HG03064 (cell line): ENCODE data around the gene CCDC32.
"Not testable (repeated sequence)": the region's sequence is repeated elsewhere in the genome, so short reads cannot be mapped to it uniquely, and the experiment has no call there.

Experiments
- ATAC-seq: cut with Tn5 transposase; IDR thresholded peaks from one replicate; pipeline ENCODE4 v1.9.1; 2021; ENCODE audit warnings: low read depth; ENCODE audit not compliant: unreplicated experiment

The CCDC32 gene, protein sequence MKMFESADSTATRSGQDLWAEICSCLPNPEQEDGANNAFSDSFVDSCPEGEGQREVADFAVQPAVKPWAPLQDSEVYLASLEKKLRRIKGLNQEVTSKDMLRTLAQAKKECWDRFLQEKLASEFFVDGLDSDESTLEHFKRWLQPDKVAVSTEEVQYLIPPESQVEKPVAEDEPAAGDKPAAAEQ

DNA sequence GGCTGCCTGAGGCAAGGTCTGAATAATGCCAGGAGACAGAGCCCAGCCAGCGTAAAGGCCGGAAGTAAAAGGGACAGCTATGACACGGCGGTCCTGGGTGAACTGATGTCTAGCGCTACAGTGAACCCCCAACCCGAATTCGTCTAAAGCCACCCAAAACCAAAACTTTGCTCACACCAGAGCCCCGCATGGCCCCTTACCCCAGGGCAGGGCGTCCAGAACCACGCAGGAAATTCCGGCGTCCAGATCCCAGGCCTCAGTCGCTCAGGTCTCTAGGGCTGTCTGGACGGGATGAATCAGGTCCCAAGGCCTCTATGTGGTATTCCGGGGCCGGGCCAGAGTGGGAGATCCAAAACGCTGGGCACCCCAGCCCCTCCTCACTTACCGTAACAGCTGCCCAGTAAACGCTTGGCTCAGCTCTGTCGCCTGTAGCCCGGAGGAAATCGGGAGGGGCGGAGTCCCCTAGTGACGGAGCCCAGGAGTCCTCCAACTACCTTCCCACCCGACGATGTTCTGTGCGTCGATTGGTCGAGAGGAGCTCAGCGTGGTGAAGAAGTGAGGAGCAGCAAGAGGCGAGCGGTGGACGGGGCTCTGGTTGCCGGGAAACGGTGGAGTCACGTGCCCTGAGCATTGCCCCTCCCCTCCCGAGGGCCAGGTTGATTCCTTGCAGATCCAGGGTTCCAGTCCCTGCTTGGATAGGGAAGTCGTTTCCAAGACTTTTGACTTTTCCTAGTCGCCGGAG is at the start of gene CCDC32:
TSS of gene CCDC32 (minus strand) at position 452 of the 742 bp plus-strand sequence. CDS start 2,027 bp downstream, outside the sequence.
- ATAC-seq, result peak; percentile 89

- ATAC-seq, result no peak
These were observed 48.2 kb upstream of the CCDC32 start for GRCh38 chr15:40613080-40613479.

DNA sequence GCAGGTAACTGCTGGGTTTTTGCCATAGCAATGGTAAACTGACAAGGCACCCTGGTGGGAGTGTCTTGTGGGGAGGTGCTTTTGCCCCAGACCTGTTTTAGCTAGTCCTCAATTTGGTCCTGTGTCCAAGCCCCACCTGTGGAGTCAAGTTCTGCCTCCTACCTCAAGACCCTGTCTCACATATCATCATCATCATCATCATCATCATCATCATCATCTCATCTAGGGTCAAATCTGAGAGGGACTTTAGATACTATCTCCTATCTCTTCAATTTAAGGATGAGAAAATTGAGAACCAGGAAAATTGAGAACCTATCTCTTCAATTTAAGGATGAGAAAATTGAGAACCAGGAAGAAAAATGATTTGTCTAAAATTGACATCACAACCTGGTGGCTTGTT is 39.1 kb upstream of the CCDC32 start:
- ATAC-seq, result no peak

- ATAC-seq, result no peak
These were observed 36.1 kb upstream of the CCDC32 start for GRCh38 chr15:40600956-40601355.

GRCh38 chr15:40598672-40599071 is 33.8 kb upstream of the CCDC32 start:
- no peak for ATAC-seq

GRCh38 chr15:40598126-40598525 is 33.3 kb upstream of the CCDC32 start:
- no peak for ATAC-seq

DNA sequence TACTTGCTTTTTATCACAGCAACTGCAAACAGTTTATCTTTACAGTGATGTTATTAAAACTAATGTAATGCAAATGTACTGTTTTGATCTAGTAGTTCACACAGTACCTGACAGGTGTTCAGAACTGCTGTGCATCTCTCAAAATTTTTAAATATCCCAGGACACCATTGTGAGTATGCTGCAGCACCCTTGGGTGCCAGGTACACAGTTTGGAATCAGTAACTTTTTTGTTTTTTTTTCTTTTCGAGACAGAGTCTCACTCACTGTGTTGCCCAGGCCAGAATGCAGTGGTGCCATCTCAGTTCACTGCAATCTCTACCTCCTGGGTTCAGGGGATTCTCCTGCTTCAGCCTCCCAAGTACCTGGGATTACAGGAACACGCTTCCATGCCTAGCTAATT is 32.2 kb upstream of the CCDC32 start:
- ATAC-seq, result no peak

DNA sequence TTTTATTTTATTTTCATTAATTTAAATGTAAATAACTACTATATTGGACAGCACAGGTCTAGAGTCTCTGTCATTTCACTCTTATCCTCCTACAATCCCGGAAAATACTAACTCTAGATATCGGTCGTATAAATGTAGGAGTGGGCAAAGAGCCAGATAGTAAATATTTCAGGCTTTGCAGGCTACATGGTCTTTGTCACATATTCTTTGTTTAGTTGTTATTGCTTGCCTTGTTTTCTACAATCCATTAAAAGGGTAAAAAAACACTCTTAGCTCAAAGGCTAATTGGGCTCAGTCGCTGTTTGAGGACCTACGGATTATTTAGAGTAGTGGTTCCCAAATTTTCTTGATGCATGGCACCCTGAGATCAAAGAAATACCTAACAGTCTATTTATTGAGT is 30.9 kb upstream of the CCDC32 start:
- no peak for ATAC-seq

GRCh38 chr15:40595219-40595618 is 30.4 kb upstream of the CCDC32 start:
- no peak for ATAC-seq

DNA sequence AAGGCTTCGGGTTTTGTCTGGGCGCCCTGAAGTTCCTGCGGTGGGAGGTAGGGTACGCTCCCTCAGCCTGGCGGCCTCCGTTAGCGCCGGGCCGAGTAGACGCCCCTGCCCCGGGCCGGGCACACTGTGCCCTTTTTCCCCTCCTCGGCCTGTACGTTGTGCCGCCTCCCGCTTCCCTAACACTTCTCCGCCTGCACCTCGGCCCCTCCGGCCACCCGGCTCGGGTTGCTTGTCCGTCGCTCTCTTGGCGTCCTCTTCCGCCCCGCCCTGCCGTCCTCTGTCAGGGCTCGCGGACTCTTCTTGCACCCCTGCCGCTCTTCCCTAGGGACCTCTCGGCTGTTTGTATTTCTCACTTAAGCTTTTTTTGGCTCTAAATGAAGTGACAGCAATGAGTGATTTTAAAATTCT is 29.6 kb upstream of the CCDC32 start:
- peak; percentile 42 for ATAC-seq

DNA sequence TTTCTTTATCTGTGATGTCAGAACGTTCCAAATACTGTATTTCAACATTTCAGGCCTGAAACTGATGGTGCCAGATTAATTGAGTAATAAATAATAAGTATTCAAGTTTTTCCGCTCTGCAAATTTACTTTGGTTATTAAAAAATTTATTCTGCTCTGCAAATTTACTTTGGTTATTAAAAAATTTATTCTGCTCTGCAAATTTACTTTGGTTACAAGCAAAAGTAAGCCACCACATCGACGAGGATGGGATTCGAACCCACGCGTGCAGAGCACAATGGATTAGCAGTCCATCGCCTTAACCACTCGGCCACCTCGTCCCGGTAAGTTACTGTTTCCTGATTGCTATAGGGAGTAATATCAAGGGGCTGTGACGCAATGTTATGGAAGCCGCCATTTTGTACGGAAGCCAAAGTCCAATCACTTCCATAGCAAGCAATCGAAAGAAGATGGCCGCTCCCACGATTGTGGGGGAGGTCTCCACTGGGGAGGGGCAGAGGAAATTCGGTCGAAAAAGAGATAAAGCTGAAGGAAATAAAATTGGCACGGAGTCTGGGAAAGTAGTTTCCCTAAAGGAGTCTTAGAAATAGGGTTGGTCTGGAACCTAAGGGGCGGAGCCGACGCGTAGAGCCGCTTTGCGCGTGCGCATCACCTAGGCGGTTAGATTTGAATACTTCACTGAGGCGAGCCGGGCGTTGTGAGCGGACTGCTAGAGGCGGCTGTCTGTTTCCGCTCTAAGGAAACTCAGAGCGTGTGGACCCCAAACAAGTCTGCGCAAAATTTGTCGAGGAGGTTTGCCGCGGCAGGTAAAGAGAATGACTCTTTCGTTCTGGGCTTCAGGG is 29.0 kb upstream of the CCDC32 start, which contains the start of gene KNL1:
TSS of gene KNL1 (plus strand) at position 662 of the 841 bp plus-strand sequence. CDS start 8,683 bp downstream, outside the sequence.
- ATAC-seq, result peak; percentile 69

GRCh38 chr15:40593165-40593564 is 28.3 kb upstream of the CCDC32 start:
- ATAC-seq, result no peak

DNA sequence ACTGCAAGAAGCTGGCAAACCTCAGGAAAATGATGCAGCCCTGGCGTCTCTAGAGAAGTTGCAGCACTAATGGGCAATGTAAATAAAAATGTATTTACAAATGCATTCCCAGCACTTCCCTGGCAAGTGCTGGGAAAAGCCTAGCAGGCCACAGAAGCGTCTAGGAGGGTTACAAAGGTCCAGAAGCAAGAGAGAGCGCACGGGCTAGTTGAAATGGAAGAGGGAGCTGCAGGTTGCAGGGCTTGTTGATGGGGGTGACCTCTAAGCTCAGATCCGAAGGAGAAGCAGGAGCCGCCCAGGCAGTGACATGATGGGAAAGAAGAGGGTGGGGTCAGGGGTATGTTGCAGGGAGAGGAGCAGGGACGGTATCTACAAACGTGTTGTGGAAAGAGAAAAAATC is 26.5 kb upstream of the CCDC32 start:
- no peak for ATAC-seq

GRCh38 chr15:40590667-40591050 is 25.8 kb upstream of the CCDC32 start:
- ATAC-seq, result no peak

- ATAC-seq, result no peak
These were observed 19.3 kb upstream of the CCDC32 start for GRCh38 chr15:40584191-40584590.

DNA sequence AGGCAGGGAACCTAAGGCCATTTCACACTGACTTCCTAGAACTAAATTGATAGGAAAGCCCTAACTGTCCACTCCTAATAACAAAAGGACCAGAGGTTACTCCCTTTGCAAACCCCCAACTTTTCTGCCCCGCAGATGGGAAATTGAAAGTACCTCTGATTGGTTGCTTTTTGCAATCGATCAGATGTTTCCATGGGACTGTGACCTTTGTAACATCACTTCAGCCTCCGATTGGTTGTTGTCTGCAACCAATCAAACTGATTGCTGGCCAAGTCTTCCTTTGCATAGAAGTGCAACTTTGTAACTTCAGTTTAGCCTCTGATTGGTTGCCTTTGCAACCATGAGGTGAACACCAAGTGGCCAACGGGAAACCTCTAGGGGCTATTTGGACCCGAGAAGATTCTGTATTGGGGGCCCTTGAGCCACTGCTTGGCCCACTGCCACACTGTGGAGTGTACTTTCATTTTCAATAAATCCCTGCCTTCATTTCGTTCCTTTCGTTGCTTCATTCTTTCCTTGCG is 17.9 kb upstream of the CCDC32 start:
- no peak for ATAC-seq

- not testable (repeated sequence) for ATAC-seq
These were observed 17.0 kb upstream of the CCDC32 start for GRCh38 chr15:40581796-40582195.

- ATAC-seq, result no peak
These were observed 14.1 kb upstream of the CCDC32 start for GRCh38 chr15:40578892-40579291.

DNA sequence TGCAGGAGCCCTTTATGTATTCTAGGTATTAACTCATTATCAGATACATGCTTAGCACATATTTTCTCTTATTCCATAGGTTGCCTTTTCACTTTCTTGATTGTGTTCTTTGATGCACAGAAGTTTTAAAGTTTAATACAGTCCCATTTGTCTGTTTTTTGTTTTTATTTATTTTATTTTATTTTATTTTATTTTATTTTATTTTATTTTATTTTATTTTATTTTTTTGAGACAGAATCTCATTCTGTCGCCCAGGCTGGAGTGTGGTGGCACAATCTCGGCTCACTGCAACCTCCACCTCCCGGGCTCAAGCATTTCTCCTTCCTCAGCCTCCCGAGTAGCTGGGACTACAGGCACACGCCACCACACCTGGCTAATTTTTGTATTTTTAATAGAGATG is 12.1 kb upstream of the CCDC32 start:
- ATAC-seq, result not testable (repeated sequence)

GRCh38 chr15:40575113-40575512 is 10.3 kb upstream of the CCDC32 start:
- ATAC-seq, result no peak
